ENCODE results near the gene SHD. TPM values are rescaled to one million over a fixed set of nuclear protein-coding genes. Genes with fewer than 3 reads are reported as not detected.

SHD gene
- total and polyA plus RNA-seq, 4 donors, result not detected

- ATAC-seq (ENCODE audit: insufficient read depth, low FRiP score), result no peak
- H3K36me3 ChIP-seq (ENCODE audit: control insufficient read depth in 4 of 4, insufficient read depth in 4 of 4, low read length in 4 of 4), result peaks cover 0 to 47% (median 15%) of the 10 kb centered on the region in 4 donors
Measured at GRCh38 chr19:4266253-4267000, 12.6 kb upstream of the SHD start.

GRCh38 chr19:4267101-4267900, 11.8 kb upstream of the SHD start:
- WGBS, 2 donors, result 57 to 59% methylated on average over 21 of the region's 21 CpGs

More at GRCh38 chr19:4266253-4267000, 12.6 kb upstream of the SHD start:
- Histone ChIP-seq H3K27ac (ENCODE audit: low read depth in 1 of 2, low read length in 1 of 2) (no peak overlapping the region), H3K4me3 (no peak overlapping the region), H3K9me3 (ENCODE audit: control insufficient read depth in 4 of 4, insufficient read depth in 3 of 4, low read length in 3 of 4) (no peaks in the 10 kb centered on the region), H3K4me1 (ENCODE audit: control insufficient read depth in 5 of 5, insufficient read depth in 5 of 5, low read length in 5 of 5) (no peaks in the 10 kb centered on the region), H3K9ac (ENCODE audit: insufficient read depth in 1 of 2, low read length in 2 of 2) (no peak overlapping the region), H3K27me3 (ENCODE audit: control insufficient read depth in 3 of 3, insufficient read depth in 3 of 3, low read length in 2 of 3) (no peaks in the 10 kb centered on the region)
- WGBS, 2 donors, result 83 to 87% methylated on average over 18 of the region's 18 CpGs
- DNase-seq, result no peak
- no peak for TF ChIP-seq CTCF (IDR thresholded peaks at IDR 0.05; ENCODE audit: control extremely low read depth, extremely low read depth)

GRCh38 chr19:4267901-4268815, 10.9 kb upstream of the SHD start:
- no peaks in the 10 kb centered on the region for H3K4me1 ChIP-seq (ENCODE audit: control insufficient read depth in 5 of 5, insufficient read depth in 5 of 5, low read length in 5 of 5)
- no peaks in the 10 kb centered on the region for H3K9me3 ChIP-seq (ENCODE audit: control insufficient read depth in 4 of 4, insufficient read depth in 3 of 4, low read length in 3 of 4)
- no peak overlapping the region for H3K27ac ChIP-seq (ENCODE audit: low read depth in 1 of 2, low read length in 1 of 2)
- no peak overlapping the region for H3K4me3 ChIP-seq
- no peak for TF ChIP-seq CTCF (IDR thresholded peaks at IDR 0.05; ENCODE audit: control extremely low read depth, extremely low read depth)
- ATAC-seq (ENCODE audit: insufficient read depth, low FRiP score) (no peak), DNase-seq (no peak)
- H3K36me3 ChIP-seq (ENCODE audit: control insufficient read depth in 4 of 4, insufficient read depth in 4 of 4, low read length in 4 of 4), result peaks cover 0 to 43% (median 15%) of the 10 kb centered on the region in 4 donors
- H3K27me3 ChIP-seq (ENCODE audit: control insufficient read depth in 3 of 3, insufficient read depth in 3 of 3, low read length in 2 of 3), result no peaks in the 10 kb centered on the region
- no peak overlapping the region for H3K9ac ChIP-seq (ENCODE audit: insufficient read depth in 1 of 2, low read length in 2 of 2)
- WGBS, 2 donors, result 90 to 94% methylated on average over 30 of the region's 30 CpGs

More at GRCh38 chr19:4267101-4267900, 11.8 kb upstream of the SHD start:
- Histone ChIP-seq H3K27ac (ENCODE audit: low read depth in 1 of 2, low read length in 1 of 2) (no peak overlapping the region), H3K4me3 (no peak overlapping the region), H3K4me1 (ENCODE audit: control insufficient read depth in 5 of 5, insufficient read depth in 5 of 5, low read length in 5 of 5) (no peaks in the 10 kb centered on the region), H3K36me3 (ENCODE audit: control insufficient read depth in 4 of 4, insufficient read depth in 4 of 4, low read length in 4 of 4) (peaks cover 0 to 47% (median 15%) of the 10 kb centered on the region in 4 donors), H3K9ac (ENCODE audit: insufficient read depth in 1 of 2, low read length in 2 of 2) (no peak overlapping the region), H3K27me3 (ENCODE audit: control insufficient read depth in 3 of 3, insufficient read depth in 3 of 3, low read length in 2 of 3) (no peaks in the 10 kb centered on the region), H3K9me3 (ENCODE audit: control insufficient read depth in 4 of 4, insufficient read depth in 3 of 4, low read length in 3 of 4) (no peaks in the 10 kb centered on the region)
- peak; percentile 56 for TF ChIP-seq CTCF (IDR thresholded peaks at IDR 0.05; ENCODE audit: control extremely low read depth, extremely low read depth)
- ATAC-seq (ENCODE audit: insufficient read depth, low FRiP score) (peak; percentile 58), DNase-seq (peak; percentile 16 to 33 (median 21))
